Suprapubic skin (tissue), 4 donors: ENCODE data around the gene PPIF.

Source experiments
- POLR2A ChIP-seq, 2 donors: fragments of 450-650 bp; IDR thresholded peaks; one replicate each; pipeline ENCODE4 v1.6.1; 2017; ENCODE audit warnings: antibody characterized with exemption in 2 of 2, mild to moderate bottlenecking in 2 of 2, moderate library complexity in 2 of 2
- POLR2AphosphoS5 ChIP-seq, 3 donors: sonication (generic); formaldehyde crosslinking; IDR thresholded peaks; one replicate each; pipeline ENCODE4 v1.6.1; 2017; ENCODE audit warnings: antibody characterized with exemption in 3 of 3
- TF ChIP-seq, protein P1 (sequence below), 2 donors: fragments of 200-600 bp in 1 of 2; fragments of 450-650 bp in 1 of 2; sonication (generic) in 1 of 2; IDR thresholded peaks; one replicate each; pipeline ENCODE4 v1.5.1; 2016 to 2019; ENCODE audit warnings: antibody characterized with exemption in 2 of 2, mild to moderate bottlenecking in 1 of 2, moderate library complexity in 1 of 2

DNA sequence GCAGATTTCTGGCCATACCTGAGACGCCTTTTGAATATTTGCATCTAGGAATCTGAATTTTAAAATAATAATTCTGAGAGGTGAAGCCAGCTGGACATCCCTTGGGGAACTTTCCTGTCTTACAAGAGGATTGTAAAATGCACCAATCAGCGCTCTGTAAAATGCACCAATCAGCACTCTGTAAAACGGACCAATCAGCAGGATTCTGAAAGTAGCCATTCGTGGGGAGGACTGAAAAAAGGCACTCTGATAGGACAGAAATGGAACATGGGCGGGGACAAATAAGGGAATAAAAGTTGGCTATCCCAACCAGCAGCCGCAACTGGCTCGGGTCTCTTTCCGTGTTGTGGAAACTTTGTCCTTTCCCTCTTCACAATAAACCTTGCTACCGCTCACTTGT lies 9.9 kb downstream of the PPIF start:
- TF ChIP-seq, protein P1, sequence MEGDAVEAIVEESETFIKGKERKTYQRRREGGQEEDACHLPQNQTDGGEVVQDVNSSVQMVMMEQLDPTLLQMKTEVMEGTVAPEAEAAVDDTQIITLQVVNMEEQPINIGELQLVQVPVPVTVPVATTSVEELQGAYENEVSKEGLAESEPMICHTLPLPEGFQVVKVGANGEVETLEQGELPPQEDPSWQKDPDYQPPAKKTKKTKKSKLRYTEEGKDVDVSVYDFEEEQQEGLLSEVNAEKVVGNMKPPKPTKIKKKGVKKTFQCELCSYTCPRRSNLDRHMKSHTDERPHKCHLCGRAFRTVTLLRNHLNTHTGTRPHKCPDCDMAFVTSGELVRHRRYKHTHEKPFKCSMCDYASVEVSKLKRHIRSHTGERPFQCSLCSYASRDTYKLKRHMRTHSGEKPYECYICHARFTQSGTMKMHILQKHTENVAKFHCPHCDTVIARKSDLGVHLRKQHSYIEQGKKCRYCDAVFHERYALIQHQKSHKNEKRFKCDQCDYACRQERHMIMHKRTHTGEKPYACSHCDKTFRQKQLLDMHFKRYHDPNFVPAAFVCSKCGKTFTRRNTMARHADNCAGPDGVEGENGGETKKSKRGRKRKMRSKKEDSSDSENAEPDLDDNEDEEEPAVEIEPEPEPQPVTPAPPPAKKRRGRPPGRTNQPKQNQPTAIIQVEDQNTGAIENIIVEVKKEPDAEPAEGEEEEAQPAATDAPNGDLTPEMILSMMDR (IDR thresholded peaks at IDR 0.05) = no peak
- TF ChIP-seq POLR2A (IDR thresholded peaks at IDR 0.05) = no peak
- TF ChIP-seq POLR2AphosphoS5 (IDR thresholded peaks at IDR 0.05) = no peak
